ENCODE results near the gene CMBL.
A peak's percentile ranks its signal among the peaks of the same experiment; 100 is the strongest.
"Not testable (repeated sequence)": the region's sequence is repeated elsewhere in the genome, so short reads cannot be mapped to it uniquely, and the experiment has no call there.

CMBL gene

GRCh38 chr5:10307206-10308148 is at the start of gene CMBL:
TSS of gene CMBL (minus strand) at chr5:10307902. CDS start at chr5:10290762, 17,140 bp downstream.
- DNase-seq: peak; percentile 53 to 58

- DNase-seq: no peak
Observed at GRCh38 chr5:10355071-10355889, 47.6 kb upstream of the CMBL start.

- DNase-seq: peak; percentile 58 to 66
Observed at GRCh38 chr5:10354048-10354872, 46.6 kb upstream of the CMBL start.

GRCh38 chr5:10353241-10354047 is 45.7 kb upstream of the CMBL start, which contains the start of gene MARCHF6:
TSS of gene MARCHF6 (plus strand) at chr5:10353695. CDS start at chr5:10353899, 204 bp downstream.
- peak; percentile 97 for DNase-seq

GRCh38 chr5:10352430-10353240 is 44.9 kb upstream of the CMBL start:
- peak in 1 of 2 experiments; percentile 68 for DNase-seq

GRCh38 chr5:10351919-10352318 is 44.2 kb upstream of the CMBL start:
- no peak for DNase-seq

GRCh38 chr5:10351199-10351905 is 43.6 kb upstream of the CMBL start:
- no peak for DNase-seq

GRCh38 chr5:10348258-10348657 is 40.6 kb upstream of the CMBL start:
- no peak for DNase-seq

- DNase-seq: not testable (repeated sequence)
Observed at GRCh38 chr5:10344461-10345106, 36.9 kb upstream of the CMBL start.

GRCh38 chr5:10343486-10343885 is 35.8 kb upstream of the CMBL start:
- no peak for DNase-seq

GRCh38 chr5:10339958-10340357 is 32.3 kb upstream of the CMBL start:
- DNase-seq: no peak

- peak; percentile 42 to 61 for DNase-seq
Observed at GRCh38 chr5:10339058-10339811, 31.5 kb upstream of the CMBL start.

GRCh38 chr5:10338686-10339057 is 31.0 kb upstream of the CMBL start:
- DNase-seq: no peak

GRCh38 chr5:10337986-10338385 is 30.3 kb upstream of the CMBL start:
- DNase-seq: no peak

GRCh38 chr5:10337107-10337506 is 29.4 kb upstream of the CMBL start:
- DNase-seq: no peak

- DNase-seq: no peak
Observed at GRCh38 chr5:10335711-10336470, 28.2 kb upstream of the CMBL start.

- DNase-seq: no peak
Observed at GRCh38 chr5:10334831-10335230, 27.1 kb upstream of the CMBL start.

Data from NCI-H1930 (cell line).